ENCODE measurements around the gene MYOT.

Gene MYOT

DNA sequence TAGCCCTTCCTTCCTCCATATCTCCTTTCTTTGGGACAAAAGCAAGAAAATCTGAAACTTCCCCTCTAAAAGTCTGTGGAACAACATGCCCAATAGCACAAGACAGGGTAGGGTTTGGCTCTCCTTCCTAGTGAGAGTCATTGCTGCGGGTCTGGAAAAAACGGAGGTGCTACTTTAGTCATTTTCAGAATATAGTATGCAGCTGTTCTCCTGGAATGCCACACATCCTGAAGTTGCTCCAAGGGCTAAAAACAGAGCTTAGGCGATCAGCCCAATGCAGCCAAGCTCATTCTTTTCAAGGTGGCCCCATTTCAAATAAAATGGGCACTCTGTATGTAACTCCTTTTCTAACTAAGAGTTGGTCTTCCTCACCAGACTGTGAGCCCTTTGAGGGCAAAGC is 39.5 kb upstream of the MYOT start:
- ChIA-PET POLR2A (no interaction called here), CTCF (interaction anchor here (1.9 kb wide), 1 partner anchor 50 kb away, joined by 10 read pairs; no protein-coding TSS in a partner anchor)
- no peak for TF ChIP-seq L3MBTL2 (conservative IDR thresholded peaks at IDR 0.05)
- no peak for DNase-seq (ENCODE audit: extremely low spot score)

DNA sequence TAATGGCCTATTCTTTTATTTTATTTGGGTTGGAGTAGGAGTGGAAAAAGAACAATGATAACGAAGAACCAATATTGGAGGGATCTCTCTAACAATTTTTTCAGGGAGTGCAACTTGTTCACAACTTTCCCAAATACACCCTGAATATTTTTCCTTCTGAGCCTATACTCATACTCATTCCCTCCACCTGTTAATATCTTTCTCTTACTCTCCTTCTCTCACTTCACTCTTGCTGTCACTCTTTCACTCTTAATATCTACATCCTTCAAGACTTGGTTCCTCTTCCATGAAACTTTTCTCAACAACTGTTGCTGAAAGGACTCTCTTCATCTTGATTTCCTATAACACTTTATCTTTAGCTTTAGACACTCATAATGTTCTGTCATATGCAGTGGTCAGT is 39.0 kb upstream of the MYOT start:
- POLR2A ChIA-PET: no interaction called here

DNA sequence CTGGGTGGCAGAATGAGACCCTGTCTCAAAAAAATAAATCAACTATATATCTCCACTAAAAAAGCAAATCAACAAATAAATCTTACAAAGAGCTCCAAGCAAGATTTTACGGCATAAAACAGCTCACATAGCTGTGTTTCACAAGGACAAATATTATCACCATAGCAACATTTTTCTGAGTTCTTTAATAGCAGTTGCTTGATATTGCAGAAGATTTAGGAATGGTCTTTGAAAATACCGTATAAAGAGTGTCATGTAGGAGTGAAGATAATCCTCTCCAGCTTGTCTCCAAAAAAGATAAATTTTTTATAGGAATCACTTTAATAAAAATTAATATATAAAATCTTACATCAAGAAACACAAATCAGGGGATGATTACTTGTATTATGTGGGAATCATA is 36.6 kb upstream of the MYOT start:
- TF ChIP-seq CTBP1 (IDR thresholded peaks at IDR 0.05; ENCODE audit: borderline replicate concordance): no peak
- TF ChIP-seq ARNT (IDR thresholded peaks at IDR 0.05): no peak
- TF ChIP-seq, protein P1, sequence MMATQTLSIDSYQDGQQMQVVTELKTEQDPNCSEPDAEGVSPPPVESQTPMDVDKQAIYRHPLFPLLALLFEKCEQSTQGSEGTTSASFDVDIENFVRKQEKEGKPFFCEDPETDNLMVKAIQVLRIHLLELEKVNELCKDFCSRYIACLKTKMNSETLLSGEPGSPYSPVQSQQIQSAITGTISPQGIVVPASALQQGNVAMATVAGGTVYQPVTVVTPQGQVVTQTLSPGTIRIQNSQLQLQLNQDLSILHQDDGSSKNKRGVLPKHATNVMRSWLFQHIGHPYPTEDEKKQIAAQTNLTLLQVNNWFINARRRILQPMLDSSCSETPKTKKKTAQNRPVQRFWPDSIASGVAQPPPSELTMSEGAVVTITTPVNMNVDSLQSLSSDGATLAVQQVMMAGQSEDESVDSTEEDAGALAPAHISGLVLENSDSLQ (IDR thresholded peaks at IDR 0.05): 0 out of 2 replicates have a peak, but pooled peaks have one; percentile 12
- ChIA-PET CTCF (no interaction called here), POLR2A (no interaction called here)
- no peak for DNase-seq (ENCODE audit: extremely low spot score)

More for the DNA sequence above, 39.0 kb upstream of the MYOT start:
- CTCF ChIA-PET: interaction anchor here (1.9 kb wide), 1 partner anchor 50 kb away, joined by 10 read pairs; no protein-coding TSS in a partner anchor
- DNase-seq (ENCODE audit: extremely low spot score): no peak
- TF ChIP-seq ZNF384 (IDR thresholded peaks at IDR 0.05) (no peak), CTBP1 (IDR thresholded peaks at IDR 0.05; ENCODE audit: borderline replicate concordance) (no peak), SUZ12 (IDR thresholded peaks at IDR 0.05) (no peak), HDGF (IDR thresholded peaks at IDR 0.05; ENCODE audit: borderline replicate concordance) (no peak), SP1 (IDR thresholded peaks at IDR 0.05) (no peak), NFRKB (IDR thresholded peaks at IDR 0.05) (no peak), ARNT (IDR thresholded peaks at IDR 0.05) (no peak), TARDBP (IDR thresholded peaks at IDR 0.05) (no peak), BHLHE40 (IDR thresholded peaks at IDR 0.05; ENCODE audit: borderline replicate concordance) (no peak), FOXK2 (IDR thresholded peaks at IDR 0.05) (no peak), L3MBTL2 (conservative IDR thresholded peaks at IDR 0.05) (no peak)

DNA sequence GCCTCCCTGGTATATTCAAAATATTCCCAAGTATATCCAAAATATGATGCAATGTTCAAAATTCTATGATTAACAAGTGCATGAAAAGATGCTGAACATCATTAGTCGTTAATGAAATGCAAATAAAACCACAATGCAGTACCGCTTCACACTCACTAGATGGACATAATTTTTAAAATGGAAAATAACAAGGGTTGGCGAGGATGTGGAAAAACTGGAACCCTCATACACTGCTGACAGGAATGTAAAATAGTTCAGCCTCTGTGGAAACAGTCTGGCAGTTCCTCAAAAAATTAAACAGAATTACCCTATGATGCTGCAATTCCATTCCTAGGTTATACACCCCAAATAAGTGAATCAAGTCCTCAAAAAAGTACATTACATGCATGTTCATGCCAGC is 36.1 kb upstream of the MYOT start:
- no peak for DNase-seq (ENCODE audit: extremely low spot score)
- TF ChIP-seq TARDBP (IDR thresholded peaks at IDR 0.05) (no peak), CTBP1 (IDR thresholded peaks at IDR 0.05; ENCODE audit: borderline replicate concordance) (no peak), ELF4 (IDR thresholded peaks at IDR 0.05) (no peak), LEF1 (IDR thresholded peaks at IDR 0.05; ENCODE audit: borderline replicate concordance) (no peak), SP1 (IDR thresholded peaks at IDR 0.05) (no peak), ARNT (IDR thresholded peaks at IDR 0.05) (no peak), FOXM1 (IDR thresholded peaks at IDR 0.05; ENCODE audit: borderline replicate concordance) (no peak), FOXK2 (IDR thresholded peaks at IDR 0.05) (no peak), FOXA1 (IDR thresholded peaks at IDR 0.05) (no peak), NFRKB (IDR thresholded peaks at IDR 0.05) (no peak), L3MBTL2 (conservative IDR thresholded peaks at IDR 0.05) (no peak)
- ChIA-PET CTCF (no interaction called here), POLR2A (no interaction called here)

DNA sequence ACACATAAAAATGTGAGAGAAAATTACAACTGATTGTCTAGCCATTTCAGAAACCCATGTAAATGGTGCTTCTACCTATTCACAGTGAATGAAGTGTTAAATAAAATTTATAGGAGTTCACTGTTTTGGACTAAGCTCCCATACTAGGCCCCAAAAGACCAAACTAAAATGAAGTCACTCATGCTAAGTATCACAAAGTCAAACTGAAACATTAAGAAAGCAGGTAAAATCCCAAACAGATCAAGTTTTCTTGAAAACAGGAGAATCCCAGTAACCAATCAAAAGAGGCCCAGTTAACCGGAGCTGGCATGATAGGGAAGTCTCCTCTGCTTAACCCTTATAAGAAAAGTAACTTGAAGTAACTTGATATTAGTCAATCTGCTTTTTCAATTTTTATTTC is 35.2 kb upstream of the MYOT start:
- ChIA-PET CTCF (no interaction called here), POLR2A (no interaction called here)
- no peak for TF ChIP-seq HDGF (IDR thresholded peaks at IDR 0.05; ENCODE audit: borderline replicate concordance)
- TF ChIP-seq SP1 (IDR thresholded peaks at IDR 0.05): no peak
- no peak for TF ChIP-seq BHLHE40 (IDR thresholded peaks at IDR 0.05; ENCODE audit: borderline replicate concordance)
- no peak for TF ChIP-seq CTBP1 (IDR thresholded peaks at IDR 0.05; ENCODE audit: borderline replicate concordance)
- no peak for TF ChIP-seq FOXM1 (IDR thresholded peaks at IDR 0.05; ENCODE audit: borderline replicate concordance)
- no peak for TF ChIP-seq FOXK2 (IDR thresholded peaks at IDR 0.05)
- no peak for TF ChIP-seq ZNF384 (IDR thresholded peaks at IDR 0.05)
- TF ChIP-seq ELF4 (IDR thresholded peaks at IDR 0.05): no peak
- TF ChIP-seq NFRKB (IDR thresholded peaks at IDR 0.05): no peak
- no peak for TF ChIP-seq L3MBTL2 (conservative IDR thresholded peaks at IDR 0.05)
- TF ChIP-seq SUZ12 (IDR thresholded peaks at IDR 0.05): no peak
- TF ChIP-seq, protein P1 (IDR thresholded peaks at IDR 0.05): no peak
- no peak for TF ChIP-seq LEF1 (IDR thresholded peaks at IDR 0.05; ENCODE audit: borderline replicate concordance)
- no peak for TF ChIP-seq TARDBP (IDR thresholded peaks at IDR 0.05)
- TF ChIP-seq ARNT (IDR thresholded peaks at IDR 0.05): no peak
- DNase-seq (ENCODE audit: extremely low spot score): no peak

DNA sequence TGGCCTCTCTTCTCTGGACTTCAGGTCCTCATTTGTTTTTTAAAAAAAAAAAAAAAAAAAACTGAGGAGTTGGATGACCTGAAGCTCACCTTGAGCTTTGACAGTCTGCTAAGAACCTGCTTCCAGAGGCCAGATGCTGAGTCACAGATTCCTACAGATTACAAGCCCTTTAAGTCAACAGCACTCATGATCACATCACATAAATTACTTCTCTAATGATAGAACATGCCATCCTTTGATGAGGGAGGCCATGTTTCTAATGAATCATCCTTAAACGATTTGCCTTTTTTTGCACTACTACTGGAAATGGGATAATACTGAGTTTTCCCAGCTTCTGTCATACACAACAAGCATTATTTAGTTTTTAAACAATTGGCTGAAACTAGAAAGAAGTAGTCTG is 34.2 kb upstream of the MYOT start:
- ChIA-PET POLR2A (interaction anchor here (1.7 kb wide), 1 partner anchor 79 kb away, joined by 4 read pairs; the partner anchor contains the start of gene HNRNPA0), CTCF (no interaction called here)
- DNase-seq (ENCODE audit: extremely low spot score): peak; percentile 21
- TF ChIP-seq CTBP1 (IDR thresholded peaks at IDR 0.05; ENCODE audit: borderline replicate concordance) (peak; percentile 80; the same call in 1 of the 2 replicates), ZNF384 (IDR thresholded peaks at IDR 0.05) (peak; percentile 65), FOXK2 (IDR thresholded peaks at IDR 0.05) (no peak)
- TF ChIP-seq, protein P1 (IDR thresholded peaks at IDR 0.05): peak; percentile 77

DNA sequence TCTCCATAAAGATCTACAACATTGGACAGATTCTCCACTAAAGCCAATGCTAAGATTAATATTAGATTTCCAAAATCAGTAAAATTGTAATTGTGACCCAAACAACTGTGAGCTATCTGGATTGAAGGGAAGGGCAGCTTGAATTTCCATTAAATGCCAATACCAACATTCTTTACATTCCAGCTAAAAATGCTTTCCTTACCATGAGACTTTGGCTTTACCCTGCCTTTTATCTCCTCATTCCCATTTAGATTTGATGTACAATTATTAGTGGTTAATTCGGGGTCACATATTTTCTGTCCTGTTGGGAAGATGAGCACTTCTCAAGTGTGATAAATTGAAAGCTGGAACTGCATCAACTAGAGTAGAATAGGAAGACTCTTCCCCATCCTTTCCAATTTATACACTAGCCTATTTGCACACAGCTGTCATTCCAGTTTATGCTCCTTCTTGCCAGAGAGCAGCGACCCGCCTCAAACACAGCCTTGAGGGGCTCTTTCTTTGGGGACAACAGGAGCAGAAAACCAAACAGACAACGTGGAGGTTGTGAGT is 33.1 kb upstream of the MYOT start:
- DNase-seq (ENCODE audit: extremely low spot score): no peak
- ChIA-PET CTCF (no interaction called here), POLR2A (interaction anchor here (1.7 kb wide), 1 partner anchor 81 kb away, joined by 4 read pairs; the partner anchor contains the start of gene HNRNPA0)
- no peak for TF ChIP-seq ZNF384 (IDR thresholded peaks at IDR 0.05)
- no peak for TF ChIP-seq SUZ12 (IDR thresholded peaks at IDR 0.05)
- TF ChIP-seq ARNT (IDR thresholded peaks at IDR 0.05): no peak
- no peak for TF ChIP-seq BHLHE40 (IDR thresholded peaks at IDR 0.05; ENCODE audit: borderline replicate concordance)
- TF ChIP-seq FOXA1 (IDR thresholded peaks at IDR 0.05): no peak
- TF ChIP-seq TARDBP (IDR thresholded peaks at IDR 0.05): no peak

Measured in HEK293T (cell line).